Panc1 (cell line): ENCODE data around the gene SKAP1.

ENCODE experiments used
- CTCF ChIP-seq: fragments of 450-650 bp; IDR thresholded peaks from 2 replicates; pipeline ENCODE4 v1.5.1; 2017; ENCODE audit warnings: mild to moderate bottlenecking
- POLR2AphosphoS5 ChIP-seq: IDR thresholded peaks from 2 replicates; pipeline ENCODE4 v1.6.1; 2012; ENCODE audit warnings: mild to moderate bottlenecking, low read depth, low read length, moderate library complexity
- REST ChIP-seq, 2 experiments: IDR thresholded peaks; 2 replicates each; pipeline ENCODE4 v1.6.1; 2011 to 2012; ENCODE audit warnings: low read depth in 2 of 2, control low read depth in 1 of 2, low read length in 1 of 2, mild to moderate bottlenecking in 1 of 2, moderate library complexity in 1 of 2; ENCODE audit not compliant: insufficient read depth in 1 of 2
- SIN3A ChIP-seq: IDR thresholded peaks from 2 replicates; pipeline ENCODE4 v1.6.1; 2012; ENCODE audit warnings: low read depth, mild to moderate bottlenecking, low read length, moderate library complexity, borderline replicate concordance; ENCODE audit not compliant: insufficient read depth
- TCF7L2 ChIP-seq: IDR thresholded peaks from 2 replicates; pipeline ENCODE4 v1.6.1; 2011; ENCODE audit warnings: mild to moderate bottlenecking, low read depth, low read length, inconsistent platforms

GRCh38 chr17:48469227-48469626 is 39.2 kb upstream of the SKAP1 start:
- TF ChIP-seq REST (IDR thresholded peaks at IDR 0.05; ENCODE audit: insufficient read depth in 1 of 2, low read depth in 2 of 2, low read length in 1 of 2) (no peak), CTCF (no peak), SIN3A (no peak), POLR2AphosphoS5 (no peak), TCF7L2 (no peak)
